Middle frontal gyrus (tissue), 1 donor: ENCODE measurements around the gene UMAD1.
A peak's percentile ranks its signal among the peaks of the same experiment; 100 is the strongest.

ENCODE experiments used
- DNase-seq: peaks from one replicate; pipeline ENCODE4 v3.0.0-alpha.2; 2015; ENCODE audit warnings: low spot score; ENCODE audit errors: extremely low spot score

UMAD1 gene

DNA sequence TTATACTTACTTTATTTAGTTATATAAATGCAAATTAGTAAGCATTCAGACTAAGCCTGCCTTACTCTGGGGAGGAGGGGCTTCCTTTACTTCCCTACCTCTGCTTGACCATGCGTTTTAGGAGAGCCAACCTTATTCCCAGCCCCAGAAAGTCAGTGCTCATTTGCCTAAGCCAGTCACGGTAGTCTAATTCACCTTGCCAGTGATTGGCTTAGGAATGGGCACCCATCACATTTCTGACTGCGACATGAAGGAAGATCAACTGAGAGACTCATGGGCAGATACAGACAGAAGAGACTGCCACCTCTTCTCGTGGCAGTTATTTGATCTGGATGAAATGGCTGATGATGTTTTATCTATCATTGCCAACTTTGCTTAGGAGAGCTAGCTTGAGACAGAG lies 48.4 kb downstream of the UMAD1 start:
- DNase-seq = no peak

- no peak for DNase-seq
These were observed 53.3 kb downstream of the UMAD1 start for GRCh38 chr7:7693881-7694280.

GRCh38 chr7:7694542-7694941 lies 54.0 kb downstream of the UMAD1 start:
- no peak for DNase-seq

DNA sequence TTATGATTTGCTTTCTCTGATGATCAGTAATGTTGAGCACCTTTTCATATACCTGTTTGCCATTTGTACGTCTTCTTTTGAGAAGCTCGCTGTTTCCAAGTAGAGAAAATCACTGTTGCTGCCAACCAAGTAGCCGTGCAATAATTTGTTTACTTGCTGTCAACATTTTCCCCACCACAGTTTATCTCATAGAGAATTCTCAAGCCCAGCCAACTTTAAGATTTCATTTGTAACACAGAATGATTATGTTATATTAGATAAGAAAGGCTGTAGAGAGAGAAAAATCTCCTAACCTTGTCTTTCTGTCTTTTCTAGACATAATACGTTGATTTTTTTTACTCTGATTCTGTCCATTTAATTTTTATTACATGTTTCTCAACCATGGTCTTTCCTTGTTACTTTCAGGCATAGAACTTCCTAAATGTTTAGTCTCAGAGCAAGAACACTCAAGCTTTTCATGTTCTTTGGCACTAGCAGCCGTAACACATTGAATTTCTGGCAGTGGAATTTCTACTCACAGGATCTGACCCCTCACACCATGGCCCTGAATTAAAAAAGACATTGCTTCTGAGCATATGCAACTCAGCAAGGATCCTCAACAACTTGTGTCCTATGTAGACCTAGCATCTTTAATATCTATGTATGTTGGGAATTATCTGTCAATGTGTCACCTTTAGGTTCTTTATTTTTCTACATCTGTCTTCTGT lies 54.7 kb downstream of the UMAD1 start:
- no peak for DNase-seq

GRCh38 chr7:7696458-7697119 lies 56.0 kb downstream of the UMAD1 start:
- no peak for DNase-seq

- DNase-seq = no peak
These were observed 58.4 kb downstream of the UMAD1 start for GRCh38 chr7:7698930-7699329.

DNA sequence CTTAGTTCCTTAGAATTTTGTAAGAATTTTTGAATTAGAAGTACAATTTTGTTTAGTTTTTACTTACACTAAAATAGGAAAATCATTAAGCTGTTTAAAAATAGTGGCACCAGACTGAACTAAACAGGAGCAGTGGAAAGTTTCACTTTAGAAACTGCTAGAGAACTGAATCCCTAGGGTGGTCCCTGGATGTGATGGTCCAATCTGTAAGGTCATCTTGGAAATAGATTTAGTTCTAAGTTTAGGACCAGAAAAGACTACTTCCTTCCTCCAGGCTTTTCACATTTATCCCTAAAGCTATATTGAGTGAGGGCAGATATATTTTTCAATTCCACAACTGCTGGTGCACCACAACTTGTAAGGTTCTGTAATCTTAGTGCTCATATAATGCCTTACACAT lies 58.8 kb downstream of the UMAD1 start:
- no peak for DNase-seq

- no peak for DNase-seq
These were observed 59.4 kb downstream of the UMAD1 start for GRCh38 chr7:7699970-7700369.

DNA sequence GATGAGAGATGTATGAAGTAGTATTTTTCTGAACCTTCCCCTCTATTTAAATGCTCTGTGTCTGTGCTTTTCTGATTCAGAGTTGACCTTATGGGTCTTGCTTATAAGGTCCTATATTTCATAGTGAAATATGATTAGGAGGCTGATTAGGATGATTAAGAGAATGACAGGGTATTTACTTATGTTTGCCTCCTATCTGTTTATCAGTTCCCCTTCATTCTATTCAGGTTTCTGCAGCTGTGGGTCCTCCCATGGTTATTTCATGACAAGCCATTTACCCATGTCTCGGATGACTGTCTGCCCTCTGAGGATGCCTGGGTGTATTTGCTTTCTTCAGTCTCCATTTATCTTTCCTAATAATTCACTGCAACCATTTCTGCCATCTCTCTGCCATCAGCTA lies 61.0 kb downstream of the UMAD1 start:
- DNase-seq = no peak

- no peak for DNase-seq
These were observed 62.3 kb downstream of the UMAD1 start for GRCh38 chr7:7702826-7703225.

DNA sequence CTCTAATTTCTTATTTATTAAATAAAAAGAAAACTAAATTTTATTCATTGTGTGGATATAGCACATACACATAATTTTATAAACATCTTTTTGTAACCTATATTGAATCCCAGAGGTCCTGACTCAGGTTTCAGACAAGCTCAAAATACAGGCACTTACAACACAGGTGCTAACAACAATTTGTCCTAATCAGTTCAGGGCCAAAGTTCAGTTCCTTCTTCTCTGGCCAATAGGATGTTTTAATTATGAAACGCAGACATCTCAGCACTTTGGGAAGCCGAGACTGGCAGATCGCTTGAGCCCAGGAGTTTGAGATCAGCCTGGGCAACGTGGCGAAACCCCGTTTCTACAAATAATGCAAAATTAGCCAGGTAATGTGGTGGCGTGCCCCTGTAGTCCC lies 62.9 kb downstream of the UMAD1 start:
- no peak for DNase-seq

- DNase-seq = no peak
These were observed 64.3 kb downstream of the UMAD1 start for GRCh38 chr7:7704867-7705266.

DNA sequence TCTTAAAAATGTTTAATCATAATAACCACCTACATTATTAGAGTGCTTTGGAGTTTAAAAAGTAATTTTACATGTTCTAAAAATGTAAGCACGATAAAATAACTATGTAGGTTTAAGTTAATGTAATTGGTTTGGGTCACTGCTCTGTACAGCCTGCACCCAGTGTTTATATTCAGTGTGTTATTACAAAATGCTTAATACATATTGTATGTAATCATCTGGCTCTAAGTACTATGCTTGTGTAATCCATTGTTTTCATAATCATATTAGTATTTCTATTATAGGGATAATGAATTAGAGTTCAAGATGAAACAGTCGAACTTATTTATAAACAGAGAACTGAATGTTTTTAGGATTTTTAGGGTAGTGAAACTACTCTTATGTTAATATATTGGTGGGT lies 64.8 kb downstream of the UMAD1 start:
- DNase-seq = no peak

- no peak for DNase-seq
These were observed 65.6 kb downstream of the UMAD1 start for GRCh38 chr7:7706101-7706511.

GRCh38 chr7:7706556-7707172 lies 66.1 kb downstream of the UMAD1 start:
- DNase-seq = no peak

GRCh38 chr7:7707246-7707645 lies 66.7 kb downstream of the UMAD1 start:
- DNase-seq = no peak

- no peak for DNase-seq
These were observed 67.3 kb downstream of the UMAD1 start for GRCh38 chr7:7707806-7708205.

GRCh38 chr7:7709291-7709690 lies 68.7 kb downstream of the UMAD1 start:
- no peak for DNase-seq

DNA sequence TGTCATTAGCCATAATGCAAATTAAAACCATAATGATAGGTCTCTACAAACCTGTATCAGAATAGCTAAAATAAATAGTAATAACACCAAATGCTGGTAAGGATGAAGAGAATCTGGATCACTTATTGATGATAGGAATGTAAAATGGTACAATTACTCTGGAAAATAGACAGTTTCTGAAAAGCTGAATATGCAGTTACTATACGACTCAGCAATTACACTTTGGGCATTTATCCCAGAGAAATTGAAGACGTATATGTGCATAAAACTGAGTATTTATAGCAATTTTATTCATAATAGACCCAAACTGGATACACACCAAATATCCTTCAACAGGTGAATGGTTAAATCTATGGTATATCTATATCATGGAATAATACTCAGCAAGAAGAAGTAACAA lies 69.9 kb downstream of the UMAD1 start:
- DNase-seq = no peak

DNA sequence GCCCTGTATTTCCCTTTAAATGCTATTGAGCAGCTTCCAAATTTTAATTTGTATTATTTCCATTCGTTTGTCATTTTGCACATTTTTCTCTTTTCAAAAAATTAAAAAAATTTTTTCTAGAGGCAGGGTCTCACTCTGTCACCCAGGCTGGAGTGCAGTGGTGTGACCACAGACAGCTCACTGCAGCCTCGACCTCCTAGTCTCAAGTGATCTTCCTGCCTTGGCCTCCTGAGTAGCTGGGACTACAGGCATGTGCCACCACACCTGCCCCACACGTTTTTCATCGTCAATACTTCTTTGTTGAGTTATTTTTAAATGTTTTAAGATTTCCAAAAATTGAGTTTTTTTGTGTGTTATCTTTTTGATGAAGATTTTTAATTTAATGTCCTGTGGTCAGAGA lies 73.2 kb downstream of the UMAD1 start:
- DNase-seq = no peak

DNA sequence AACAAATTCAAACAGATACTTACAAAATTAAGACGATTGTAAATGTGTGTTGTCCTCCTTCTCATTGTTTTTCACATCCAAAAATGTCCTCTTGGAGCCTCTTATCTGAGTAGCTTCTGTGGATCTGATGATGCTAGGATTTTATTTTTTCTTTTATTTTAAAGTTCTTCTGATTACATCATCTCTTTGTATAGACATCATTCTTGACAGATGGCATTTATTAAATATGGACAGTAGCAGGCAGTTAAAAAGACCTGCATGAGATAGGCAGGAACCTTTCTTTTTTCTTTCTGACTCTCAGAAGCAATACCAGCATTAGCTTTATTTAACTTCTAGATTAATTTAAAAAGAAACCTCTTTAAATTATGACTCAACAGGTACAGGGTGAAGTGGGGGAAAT lies 77.9 kb downstream of the UMAD1 start, which contains the start of gene RPA3:
TSS of gene RPA3 (minus strand) at position 116 of the 400 bp plus-strand sequence. CDS start 78,189 bp downstream, outside the sequence.
- no peak for DNase-seq

GRCh38 chr7:7719236-7719635 lies 78.7 kb downstream of the UMAD1 start:
- DNase-seq = peak; percentile 29

GRCh38 chr7:7720193-7720592 lies 79.6 kb downstream of the UMAD1 start:
- DNase-seq = no peak
